GM12878 (cell line): ENCODE data around the gene CCR7. TPM values are rescaled to one million over a fixed set of nuclear protein-coding genes. Genes with fewer than 3 reads are reported as not detected.
A peak's percentile ranks its signal among the peaks of the same experiment; 100 is the strongest.

Experiments
- ATAC-seq: fragments of 200-7000 bp; cut with Tn5 transposase; 3 replicates; pipeline ENCODE4 v1.9.1; 2020; ENCODE audit warnings: mild to moderate bottlenecking, moderate library complexity
- BruUV-seq: library from RNA; stranded (reverse); fragments of 400-500 nt; replicated peaks from 2 replicates; lab custom pipeline; 2021; lab: Mats Ljungman, UMichigan
- CTCF ChIA-PET: fragments of 300-600 bp; sonication (Branson Sonifier 250); formaldehyde crosslinking; extraction: SDS; loops from one replicate; lab custom pipeline; 2021; ENCODE audit warnings: inconsistent platforms; lab: Yijun Ruan, JAX
- POLR2A ChIA-PET: fragments of 350-600 bp; formaldehyde crosslinking; extraction: SDS; loops from one replicate; lab custom pipeline; 2021; ENCODE audit warnings: inconsistent platforms; lab: Charles Lee
- RAD21 ChIA-PET: fragments of 300-600 bp; sonication (Branson Sonifier 250); formaldehyde crosslinking; loops from one replicate; lab custom pipeline; 2023; ENCODE audit warnings: antibody characterized with exemption; ENCODE audit not compliant: unreplicated experiment; lab: Charles Lee
- SMC1A ChIA-PET: fragments of 300-600 bp; sonication (Branson Sonifier 250); formaldehyde crosslinking; loops from one replicate; lab custom pipeline; 2023; ENCODE audit not compliant: unreplicated experiment, uncharacterized antibody; lab: Charles Lee
- DNase-seq: peaks from one replicate; pipeline ENCODE4 v3.0.0-alpha.2; 2011; ENCODE audit warnings: low read depth, low spot score
- FAIRE-seq: peaks from 3 replicates; lab custom pipeline; 2011; peaks lifted over from hg19 to GRCh38; lab: Jason Lieb, UNC
- H2AFZ ChIP-seq: 2 replicates; pipeline ENCODE4 v1.6.0; 2011; ENCODE audit warnings: low read depth, low read length, control low read depth; ENCODE audit not compliant: control insufficient read depth
- H3K27ac ChIP-seq: 2 replicates; pipeline ENCODE4 v1.5.1; 2011; ENCODE audit warnings: control low read depth; ENCODE audit not compliant: control insufficient read depth, insufficient read depth
- H3K27me3 ChIP-seq, 2 experiments: replicated peaks in 1 of 2; 2 replicates each; pipeline versions ENCODE4 v1.6.0 to v1.6.1; 2011; ENCODE audit warnings: low read length in 1 of 2; ENCODE audit not compliant: control insufficient read depth in 2 of 2, insufficient read depth in 2 of 2
- H3K36me3 ChIP-seq, 2 experiments: 2 replicates each; pipeline ENCODE4 v1.5.1; 2011; ENCODE audit warnings: low read length in 1 of 2; ENCODE audit not compliant: control insufficient read depth in 2 of 2, insufficient read depth in 2 of 2
- H3K4me1 ChIP-seq: 2 replicates; pipeline ENCODE4 v1.6.1; 2011; ENCODE audit warnings: mild to moderate bottlenecking, low read length, moderate library complexity, mixed read lengths; ENCODE audit not compliant: control insufficient read depth, insufficient read depth
- H3K4me2 ChIP-seq: 2 replicates; pipeline ENCODE4 v1.6.0; 2011; ENCODE audit warnings: control low read depth; ENCODE audit not compliant: control insufficient read depth, insufficient read depth
- H3K4me3 ChIP-seq: fragments of 200-600 bp; sonication (generic); 2 replicates; pipeline ENCODE4 v1.5.1; 2016
- H3K79me2 ChIP-seq: 2 replicates; pipeline ENCODE4 v1.6.0; 2011; ENCODE audit warnings: low read length; ENCODE audit not compliant: control insufficient read depth, insufficient read depth
- H3K9ac ChIP-seq: 2 replicates; pipeline ENCODE4 v1.8.0; 2011; ENCODE audit warnings: low read length, control low read depth, mixed read lengths; ENCODE audit not compliant: control insufficient read depth, insufficient read depth
- H3K9me3 ChIP-seq: replicated peaks from 3 replicates; pipeline ENCODE4 v1.5.1; 2011; ENCODE audit warnings: mild to moderate bottlenecking, low read length; ENCODE audit not compliant: control insufficient read depth, insufficient read depth
- H4K20me1 ChIP-seq: 2 replicates; pipeline ENCODE4 v1.6.0; 2011; ENCODE audit not compliant: control insufficient read depth, insufficient read depth
- BACH1 ChIP-seq: fragments of 450-650 bp; IDR thresholded peaks from 2 replicates; pipeline ENCODE4 v1.6.1; 2017; ENCODE audit warnings: mild to moderate bottlenecking, borderline replicate concordance
- BHLHE40 ChIP-seq, 2 experiments: fragments of 450-650 bp in 1 of 2; IDR thresholded peaks; 2 replicates each; pipeline ENCODE4 v1.6.1; 2011 to 2017; ENCODE audit warnings: low read depth in 2 of 2, borderline replicate concordance in 1 of 2, improper control_type of control experiment in 1 of 2, low read length in 1 of 2, mild to moderate bottlenecking in 1 of 2
- CBFB ChIP-seq: IDR thresholded peaks from 2 replicates; pipeline ENCODE4 v1.6.1; 2016; ENCODE audit warnings: antibody characterized with exemption, low read depth
- EED ChIP-seq: sonication (generic); IDR thresholded peaks from 2 replicates; pipeline ENCODE4 v1.6.1; 2016; ENCODE audit warnings: antibody characterized with exemption, low read depth
- IRF4 ChIP-seq: IDR thresholded peaks from 2 replicates; pipeline ENCODE4 v1.6.1; 2011; ENCODE audit warnings: low read depth, low read length
- MLLT1 ChIP-seq: fragments of 450-650 bp; IDR thresholded peaks from 2 replicates; pipeline ENCODE4 v1.6.1; 2016; ENCODE audit warnings: mild to moderate bottlenecking
- NKRF ChIP-seq: fragments of 450-650 bp; conservative IDR thresholded peaks from 2 replicates; pipeline ENCODE4 v1.6.1; 2017; ENCODE audit warnings: mild to moderate bottlenecking, moderate library complexity
- PBX3 ChIP-seq: IDR thresholded peaks from 2 replicates; pipeline ENCODE4 v1.6.1; 2011; ENCODE audit warnings: mild to moderate bottlenecking, low read depth, low read length, moderate library complexity; ENCODE audit not compliant: insufficient replicate concordance
- PML ChIP-seq: IDR thresholded peaks from 2 replicates; pipeline ENCODE4 v1.6.1; 2012; ENCODE audit warnings: low read length, inconsistent platforms
- POLR2AphosphoS2 ChIP-seq: IDR thresholded peaks from 2 replicates; pipeline ENCODE4 v1.6.1; 2011; ENCODE audit warnings: low read depth, mild to moderate bottlenecking, low read length, improper control_type of control experiment, moderate library complexity
- SMAD5 ChIP-seq: IDR thresholded peaks from 2 replicates; pipeline ENCODE4 v1.6.1; 2016; ENCODE audit warnings: antibody characterized with exemption, low read depth
- ZBTB4 ChIP-seq: fragments of 450-650 bp; formaldehyde crosslinking; IDR thresholded peaks from 2 replicates; pipeline ENCODE4 v1.4.0; 2022; ENCODE audit warnings: mild to moderate bottlenecking, moderate library complexity
- ZNF217 ChIP-seq: fragments of 450-650 bp; IDR thresholded peaks from 2 replicates; pipeline ENCODE4 v1.6.1; 2017; ENCODE audit warnings: antibody characterized with exemption, mild to moderate bottlenecking
- WGBS: methylation state at CpG from one replicate; pipeline ENCODE4 v1.1.6; 2016; ENCODE audit warnings: low lambda C conversion rate; ENCODE audit not compliant: insufficient replicate concordance, insufficient coverage; ENCODE audit errors: missing lambda C conversion rate; 5-methylcytosine and 5-hydroxymethylcytosine counted together
- in situ Hi-C: fragments of 300-500 bp; cut with MboI; formaldehyde crosslinking; loops from 9 replicates; pipeline ENCODE4 v1.14.3; 2018; ENCODE audit warnings: mixed read lengths
- intact Hi-C: fragments of 100-400 bp; cut with micrococcal nuclease; formaldehyde crosslinking; loops from one replicate; pipeline ENCODE4 v1.14.2; 2022; ENCODE audit not compliant: unreplicated experiment
- polyA plus RNA-seq, 11 experiments: library from polyadenylated mRNA; depleted of rRNA in 4 of 11; unstranded in 6 of 11; stranded (reverse) in 5 of 11; fragments of >200 nt; fragmentation: Nextera tagmentation in 4 of 11; fragmentation: Illumina TruSeq in 1 of 11; extraction: Ambion mirVana in 4 of 11; extraction: Trizol in 1 of 11; gene quantifications; 1 replicate in 1 of 11; 2 replicates in 10 of 11; pipeline versions ENCODE4 v1.2.1 to v1.2.3, GENCODE V29; 2011 to 2016; ENCODE audit warnings: inconsistent platforms in 2 of 11, missing spikeins in 2 of 11, low read depth in 1 of 11
- total RNA-seq, 4 experiments: library from RNA; depleted of rRNA in 3 of 4; stranded (reverse); fragments of >200 nt in 3 of 4; fragmentation: Illumina TruSeq in 1 of 4; extraction: Trizol in 1 of 4; gene quantifications; 2 replicates each; pipeline versions ENCODE4 v1.2.1 to v1.2.3, GENCODE V29; 2013 to 2021

The CCR7 gene
- total and polyA plus RNA-seq, 10 of the 15 experiments (the other 5 are each of a cell fraction or from before 2014, with no cell fraction given): 131 to 1,171 (median 260) TPM

- Histone ChIP-seq H2AFZ (no peak overlapping the region), H3K36me3 (peaks cover 17 to 48% of the 10 kb centered on the region in 2 experiments; a peak in 3 of 4 replicates), H3K79me2 (no peaks in the 10 kb centered on the region), H3K4me1 (peaks cover 27% of the 10 kb centered on the region), H3K9me3 (no peaks in the 10 kb centered on the region), H3K27ac (0 out of 2 replicates have a peak overlapping the region, but pooled peaks have one; percentile 19), H3K4me2 (peak overlapping the region; percentile 36), H3K27me3 (no peaks in the 10 kb centered on the region), H4K20me1 (no peaks in the 10 kb centered on the region; the same call in 1 of the 2 replicates), H3K9ac (no peak overlapping the region), H3K4me3 (no peak overlapping the region)
- intact Hi-C loops: no loop called here
- in situ Hi-C loops: no loop called here
- peak; percentile 4 for ATAC-seq
- no peak for FAIRE-seq
- SMC1A ChIA-PET: interaction anchor here (0.9 to 21.2 kb wide), 12 partner anchors 9 to 174 kb away, joined by 3 to 430 read pairs (median 6); no protein-coding TSS in a partner anchor
- RAD21 ChIA-PET: interaction anchor here (0.6 to 21.1 kb wide), 10 partner anchors 16 to 62 kb away, joined by 3 to 514 read pairs (median 4); no protein-coding TSS in a partner anchor
- DNase-seq: no peak
- TSS peak; percentile 41 for BruUV-seq
- WGBS: 54% methylated on average over 17 of the region's 19 CpGs
- POLR2A ChIA-PET: interaction anchor here (0.6 to 5.4 kb wide), 16 partner anchors 9 to 381 kb away, joined by 3 to 39 read pairs (median 7); partner anchors contain the start of gene CCR7
- CTCF ChIA-PET: interaction anchor here (0.6 to 12.8 kb wide), 11 partner anchors 9 to 1125 kb away, joined by 3 to 318 read pairs (median 4); partner anchors contain the start of gene TOP2A
- 0 out of 2 replicates have a peak, but pooled peaks have one; percentile 29 for TF ChIP-seq IRF4
- TF ChIP-seq MLLT1: peak; percentile 62
- no peak for TF ChIP-seq ZBTB4 (CRISPR knock-in tag)
- peak; percentile 28 to 68; a peak in 3 of 4 replicates for TF ChIP-seq BHLHE40 (IDR thresholded peaks at IDR 0.05; ENCODE audit: borderline replicate concordance in 1 of 2, low read depth in 2 of 2, low read length in 1 of 2)
- 0 out of 2 replicates have a peak, but pooled peaks have one; percentile 44 for TF ChIP-seq NKRF
- TF ChIP-seq SMAD5: peak; percentile 50; the same call in 1 of the 2 replicates
- peak; percentile 33; the same call in 1 of the 2 replicates for TF ChIP-seq PML
- 0 out of 2 replicates have a peak, but pooled peaks have one; percentile 23 for TF ChIP-seq ZNF217
- peak; percentile 58; the same call in 1 of the 2 replicates for TF ChIP-seq EED
- TF ChIP-seq PBX3: no peak
- peak; percentile 55; the same call in 1 of the 2 replicates for TF ChIP-seq CBFB
- peak; percentile 90 for TF ChIP-seq POLR2AphosphoS2
- TF ChIP-seq BACH1: peak; percentile 53; the same call in 1 of the 2 replicates
Measured at GRCh38 chr17:40553694-40554534, 11.4 kb downstream of the CCR7 start.
